Measurements from ENCODE around the gene GYG2. TPM values are rescaled to one million over a fixed set of nuclear protein-coding genes. Genes with fewer than 3 reads are reported as not detected.

Gene GYG2
- total RNA-seq, 1 experiment from 2014 or later: not detected

GRCh38 chrX:2921193-2921592, 92.5 kb downstream of the GYG2 start:
- Histone ChIP-seq H3K9me3 (ENCODE audit: control insufficient read depth in 1 of 2, insufficient read depth in 1 of 2, low read depth in 1 of 2, low read length in 2 of 2) (no peaks in the 10 kb centered on the region), H3K27me3 (ENCODE audit: insufficient read depth, low read length) (no peaks in the 10 kb centered on the region), H3K4me2 (ENCODE audit: low read length) (no peak overlapping the region), H3K4me3 (replicated peaks in 1 of 2; ENCODE audit: low read depth in 1 of 2, low read length in 2 of 2) (no peak overlapping the region), H3K36me3 (ENCODE audit: control insufficient read depth in 1 of 2, insufficient read depth in 2 of 2, low read length in 2 of 2) (no peaks in the 10 kb centered on the region), H3K4me1 (ENCODE audit: control insufficient read depth in 1 of 2, insufficient read depth in 2 of 2, low read length in 2 of 2) (peaks cover 5 to 8% of the 10 kb centered on the region in 2 experiments; a peak in 2 of 4 replicates), H3K9me2 (ENCODE audit: insufficient read depth) (no peaks in the 10 kb centered on the region), H4K20me1 (ENCODE audit: insufficient read depth) (no peaks in the 10 kb centered on the region), H3K9ac (ENCODE audit: low read length) (no peak overlapping the region), H3K27ac (ENCODE audit: low read depth, low read length) (no peak overlapping the region), H2AFZ (ENCODE audit: low read depth, low read length, poor library complexity, severe bottlenecking) (no peak overlapping the region), H3K79me2 (ENCODE audit: insufficient read depth, low read length) (no peaks in the 10 kb centered on the region)
- ChIA-PET POLR2A (no interaction called here), RAD21 (ENCODE audit: low non-redundant PET in 1 of 2, low total read pairs in 2 of 2, uncharacterized antibody in 2 of 2, unreplicated experiment in 2 of 2) (no interaction called here), CTCF (no interaction called here)
- no peak for ATAC-seq
- no TSS peak for BruUV-seq (replicated peaks)
- no peak for DNase-seq (ENCODE audit: low read depth, low spot score)
- TF ChIP-seq ZFX (IDR thresholded peaks at IDR 0.05) (no peak), REST (IDR thresholded peaks at IDR 0.05; ENCODE audit: low read depth) (no peak), ZNF274 (IDR thresholded peaks at IDR 0.05; ENCODE audit: low read depth, low read length) (no peak), YY1 (IDR thresholded peaks at IDR 0.05; ENCODE audit: extremely low read depth, insufficient replicate concordance, low read depth, low read length) (no peak), RAD21 (IDR thresholded peaks at IDR 0.05; ENCODE audit: low read depth) (no peak), POLR2AphosphoS5 (IDR thresholded peaks at IDR 0.05; ENCODE audit: low read depth, low read length) (no peak), TCF7L2 (IDR thresholded peaks at IDR 0.05; ENCODE audit: borderline replicate concordance, extremely low read depth, insufficient read depth, insufficient read length) (no peak), EZH2 (IDR thresholded peaks at IDR 0.05) (no peak), CBX3 (IDR thresholded peaks at IDR 0.05; ENCODE audit: low read depth) (no peak), ZBTB33 (IDR thresholded peaks at IDR 0.05; ENCODE audit: extremely low read depth, insufficient replicate concordance, low read length) (no peak), ELF1 (IDR thresholded peaks at IDR 0.05; ENCODE audit: borderline replicate concordance, low read depth) (no peak), EZH2phosphoT487 (IDR thresholded peaks at IDR 0.05; ENCODE audit: borderline replicate concordance) (no peak), FOSL1 (IDR thresholded peaks at IDR 0.05; ENCODE audit: low read depth) (no peak), EGR1 (IDR thresholded peaks at IDR 0.05; ENCODE audit: low read depth) (no peak), SIN3A (IDR thresholded peaks at IDR 0.05; ENCODE audit: low read depth) (no peak)
- TF ChIP-seq, protein P1, sequence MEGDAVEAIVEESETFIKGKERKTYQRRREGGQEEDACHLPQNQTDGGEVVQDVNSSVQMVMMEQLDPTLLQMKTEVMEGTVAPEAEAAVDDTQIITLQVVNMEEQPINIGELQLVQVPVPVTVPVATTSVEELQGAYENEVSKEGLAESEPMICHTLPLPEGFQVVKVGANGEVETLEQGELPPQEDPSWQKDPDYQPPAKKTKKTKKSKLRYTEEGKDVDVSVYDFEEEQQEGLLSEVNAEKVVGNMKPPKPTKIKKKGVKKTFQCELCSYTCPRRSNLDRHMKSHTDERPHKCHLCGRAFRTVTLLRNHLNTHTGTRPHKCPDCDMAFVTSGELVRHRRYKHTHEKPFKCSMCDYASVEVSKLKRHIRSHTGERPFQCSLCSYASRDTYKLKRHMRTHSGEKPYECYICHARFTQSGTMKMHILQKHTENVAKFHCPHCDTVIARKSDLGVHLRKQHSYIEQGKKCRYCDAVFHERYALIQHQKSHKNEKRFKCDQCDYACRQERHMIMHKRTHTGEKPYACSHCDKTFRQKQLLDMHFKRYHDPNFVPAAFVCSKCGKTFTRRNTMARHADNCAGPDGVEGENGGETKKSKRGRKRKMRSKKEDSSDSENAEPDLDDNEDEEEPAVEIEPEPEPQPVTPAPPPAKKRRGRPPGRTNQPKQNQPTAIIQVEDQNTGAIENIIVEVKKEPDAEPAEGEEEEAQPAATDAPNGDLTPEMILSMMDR (IDR thresholded peaks at IDR 0.05 in 2 of 3, conservative IDR thresholded peaks at IDR 0.05 in 1 of 3; ENCODE audit: borderline replicate concordance in 1 of 3, insufficient read depth in 1 of 3, low read depth in 2 of 3, low read length in 2 of 3): no peak
- TF ChIP-seq, protein P2, sequence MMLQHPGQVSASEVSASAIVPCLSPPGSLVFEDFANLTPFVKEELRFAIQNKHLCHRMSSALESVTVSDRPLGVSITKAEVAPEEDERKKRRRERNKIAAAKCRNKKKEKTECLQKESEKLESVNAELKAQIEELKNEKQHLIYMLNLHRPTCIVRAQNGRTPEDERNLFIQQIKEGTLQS (IDR thresholded peaks at IDR 0.05): no peak
- TF ChIP-seq, protein P3, sequence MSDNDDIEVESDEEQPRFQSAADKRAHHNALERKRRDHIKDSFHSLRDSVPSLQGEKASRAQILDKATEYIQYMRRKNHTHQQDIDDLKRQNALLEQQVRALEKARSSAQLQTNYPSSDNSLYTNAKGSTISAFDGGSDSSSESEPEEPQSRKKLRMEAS (IDR thresholded peaks at IDR 0.05): no peak
- intact Hi-C loops (cut with micrococcal nuclease): no loop called here

Data from HCT116 (cell line).